Cardiac muscle cell (in vitro differentiated cells and primary cell): Measurements from ENCODE around the gene OPN1SW. TPM values are rescaled to one million over a fixed set of nuclear protein-coding genes. Genes with fewer than 3 reads are reported as not detected.
A peak's percentile ranks its signal among the peaks of the same experiment; 100 is the strongest.

Experiments
- DNase-seq, 2 donors: peaks; one replicate each; pipeline versions ENCODE4 v3.0.0 to v3.0.0-alpha.2; 2010 to 2017; ENCODE audit warnings: low read depth in 1 of 2, low spot score in 1 of 2
- H3K27ac ChIP-seq: fragments of 200-600 bp; sonication (generic); 2 replicates; pipeline ENCODE4 v1.5.1; 2016
- H3K27me3 ChIP-seq: fragments of 200-600 bp; sonication (generic); 2 replicates; pipeline ENCODE4 v1.6.0; 2016; ENCODE audit warnings: control low read depth
- H3K36me3 ChIP-seq: fragments of 200-600 bp; sonication (generic); 2 replicates; pipeline ENCODE4 v1.5.1; 2016; ENCODE audit warnings: control low read depth
- H3K4me1 ChIP-seq: fragments of 200-600 bp; sonication (generic); 2 replicates; pipeline ENCODE4 v1.8.1; 2017; ENCODE audit warnings: low read depth, mild to moderate bottlenecking, mixed run types
- H3K4me3 ChIP-seq: fragments of 200-600 bp; sonication (generic); 2 replicates; pipeline ENCODE4 v1.5.1; 2016; ENCODE audit warnings: mild to moderate bottlenecking
- H3K9me3 ChIP-seq: fragments of 200-600 bp; sonication (generic); 2 replicates; pipeline ENCODE4 v1.5.1; 2017; ENCODE audit warnings: low read depth, mild to moderate bottlenecking, control low read depth
- CTCF ChIP-seq: IDR thresholded peaks from 2 replicates; pipeline ENCODE4 v1.5.1; 2012; ENCODE audit warnings: low read depth, mild to moderate bottlenecking, low read length
- polyA plus RNA-seq: library from polyadenylated mRNA; unstranded; fragments of >200 nt; fragmentation: Nextera tagmentation; extraction: Ambion mirVana; gene quantifications from 2 replicates; pipeline ENCODE4 v1.2.1, GENCODE V29; 2016
- total RNA-seq: library from RNA; depleted of rRNA; stranded (reverse); fragments of >200 nt; gene quantifications from 2 replicates; pipeline ENCODE4 v1.2.3, GENCODE V29; 2016

The OPN1SW gene
- total and polyA plus RNA-seq, 2 experiments from 2014 or later: 2.1 TPM; not detected in 1

DNA sequence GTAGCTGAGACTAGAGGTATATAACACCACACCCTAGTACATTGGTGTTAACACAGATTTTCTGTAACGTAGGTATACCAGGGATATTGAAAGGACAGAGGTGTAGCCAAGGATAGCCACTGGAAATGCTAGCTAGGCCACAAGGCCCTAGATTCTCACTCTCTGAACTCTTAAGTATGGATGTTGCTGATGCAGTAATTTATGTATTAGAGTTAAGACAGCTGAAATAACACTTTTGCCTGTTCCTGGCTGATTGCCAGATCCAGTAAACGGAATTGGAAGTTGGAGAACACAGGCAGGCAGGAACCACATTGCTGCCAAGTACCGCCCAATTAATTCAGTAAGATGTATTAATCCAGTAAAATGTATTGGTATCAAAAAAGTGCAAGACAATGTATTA, 34.6 kb downstream of the OPN1SW start:
- Histone ChIP-seq H3K27me3 (no peaks in the 10 kb centered on the region), H3K27ac (no peak overlapping the region), H3K36me3 (no peaks in the 10 kb centered on the region), H3K9me3 (no peaks in the 10 kb centered on the region), H3K4me1 (peaks cover 12% of the 10 kb centered on the region), H3K4me3 (no peak overlapping the region)
- peak in 1 of 2 donors; percentile 52 for DNase-seq
- no peak for TF ChIP-seq CTCF

DNA sequence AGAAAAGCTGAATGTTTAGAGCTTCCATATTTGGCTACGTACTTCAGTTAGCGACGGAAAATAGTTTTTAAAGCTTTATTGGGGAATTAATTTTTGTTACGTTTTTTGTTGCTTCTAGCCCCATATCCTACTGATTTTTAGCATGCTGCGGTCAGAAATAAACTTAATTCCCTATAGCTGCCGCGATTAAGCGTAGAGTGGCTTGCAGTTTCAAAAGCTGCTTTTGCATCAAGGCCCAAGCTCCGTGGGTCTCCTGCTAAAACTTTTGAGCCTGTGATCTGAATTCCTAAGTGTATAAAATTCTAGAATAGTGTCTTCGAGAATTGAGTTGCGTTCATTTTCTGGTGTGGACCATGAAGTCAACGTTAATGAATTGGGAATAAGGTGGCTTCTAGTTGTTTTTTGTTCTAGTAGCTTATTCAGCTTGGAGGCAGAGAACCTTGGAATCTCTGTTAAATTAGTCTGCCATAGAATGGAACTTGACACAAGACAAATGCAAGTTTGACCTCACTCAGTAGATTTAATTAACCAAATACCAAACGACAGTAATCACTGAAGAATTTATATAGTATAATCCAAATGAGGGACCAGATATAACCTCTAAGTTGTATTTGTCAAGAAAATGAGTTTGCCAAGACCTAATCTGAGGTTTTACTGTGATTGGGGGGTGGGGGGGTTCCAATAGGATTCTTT, 35.5 kb downstream of the OPN1SW start:
- Histone ChIP-seq H3K9me3 (no peaks in the 10 kb centered on the region), H3K27me3 (no peaks in the 10 kb centered on the region), H3K36me3 (no peaks in the 10 kb centered on the region), H3K4me3 (peak overlapping the region; percentile 87), H3K27ac (peak overlapping the region; percentile 89), H3K4me1 (peaks cover 12% of the 10 kb centered on the region)
- DNase-seq: no peak
- TF ChIP-seq CTCF: no peak

GRCh38 chr7:128739048-128739962, 36.3 kb downstream of the OPN1SW start, which contains the start of gene CALU:
Gene CALU, plus strand, starts transcription at chr7:128739359. Its CDS starts 9,225 bp downstream, at chr7:128748584.
- H3K9me3 ChIP-seq: no peaks in the 10 kb centered on the region
- peak; percentile 98 for DNase-seq
- TF ChIP-seq CTCF: no peak
- peaks cover 12% of the 10 kb centered on the region for H3K4me1 ChIP-seq
- peak within 1 kb of the TSS; percentile 89 for H3K27ac ChIP-seq
- no peaks in the 10 kb centered on the region for H3K27me3 ChIP-seq
- peak within 1 kb of the TSS; percentile 87 for H3K4me3 ChIP-seq
- H3K36me3 ChIP-seq: no peaks in the 10 kb centered on the region

DNA sequence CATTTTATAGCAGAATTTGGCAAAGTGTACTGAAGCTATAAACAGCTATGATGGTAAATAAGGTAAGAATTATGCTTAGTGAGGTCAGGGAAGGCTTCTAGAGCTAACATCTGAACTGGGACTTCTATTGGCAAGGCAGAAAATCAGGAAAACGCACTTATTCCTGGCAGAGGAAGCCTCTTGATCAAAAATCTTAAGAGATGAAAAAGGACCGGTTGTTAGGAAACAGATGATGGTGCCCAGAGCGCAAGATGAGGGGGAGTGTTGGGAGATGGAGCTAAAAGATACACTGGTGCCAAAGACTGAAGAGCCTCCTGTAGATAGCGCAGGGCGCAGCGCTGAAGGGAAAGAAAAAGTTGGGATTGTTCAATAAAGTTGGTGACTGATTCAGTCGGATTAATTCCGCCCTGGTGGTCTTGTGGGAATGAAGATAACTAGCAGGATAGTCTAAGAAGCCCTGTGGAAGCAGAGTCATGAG, 37.0 kb downstream of the OPN1SW start:
- TF ChIP-seq CTCF: no peak
- peak overlapping the region; percentile 65 for H3K27ac ChIP-seq
- H3K4me3 ChIP-seq: peak overlapping the region; percentile 87
- DNase-seq: peak in 1 of 2 donors; percentile 69
- no peaks in the 10 kb centered on the region for H3K9me3 ChIP-seq
- no peaks in the 10 kb centered on the region for H3K36me3 ChIP-seq
- H3K27me3 ChIP-seq: no peaks in the 10 kb centered on the region
- H3K4me1 ChIP-seq: peaks cover 12% of the 10 kb centered on the region

DNA sequence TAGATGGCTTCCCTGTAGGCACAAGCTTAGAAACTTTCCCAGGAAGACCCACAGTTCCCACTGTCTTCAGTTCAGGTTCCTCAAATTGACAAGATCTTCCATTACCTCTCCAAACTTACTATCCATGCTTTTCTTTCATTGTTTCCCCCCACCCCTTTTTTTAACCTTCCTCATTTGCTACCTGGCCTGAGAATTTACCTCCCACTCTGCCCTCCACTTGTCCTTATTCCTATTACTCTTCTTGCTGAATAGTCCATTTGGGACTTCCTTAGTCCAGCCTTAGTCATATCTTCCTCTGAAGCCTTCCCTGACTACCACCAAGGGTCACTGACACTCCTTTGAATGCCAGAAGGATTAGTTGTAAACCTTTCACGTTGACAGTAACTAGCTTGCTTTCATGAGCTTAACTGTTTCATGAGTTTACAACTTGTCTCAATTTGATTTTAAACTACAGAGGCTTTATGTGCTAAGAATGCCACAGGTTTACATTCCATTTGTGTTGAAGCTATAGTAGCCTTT, 37.7 kb downstream of the OPN1SW start:
- TF ChIP-seq CTCF: no peak
- H3K4me1 ChIP-seq: peaks cover 12% of the 10 kb centered on the region
- no peak overlapping the region for H3K4me3 ChIP-seq
- peak in 1 of 2 donors; percentile 36 for DNase-seq
- H3K27me3 ChIP-seq: no peaks in the 10 kb centered on the region
- H3K36me3 ChIP-seq: no peaks in the 10 kb centered on the region
- peak overlapping the region; percentile 65 for H3K27ac ChIP-seq
- H3K9me3 ChIP-seq: no peaks in the 10 kb centered on the region
